Erythroblast (primary cell): ENCODE measurements around the gene POC5.
"Not testable (repeated sequence)": the region's sequence is repeated elsewhere in the genome, so short reads cannot be mapped to it uniquely, and the experiment has no call there.

Source experiments
- DNase-seq, 2 experiments: peaks; one replicate each; lab custom pipeline; 2025; lab: John Stamatoyannopoulos, UW
- GATA1 ChIP-seq: IDR thresholded peaks from 2 replicates; pipeline ENCODE4 v1.6.1; 2011; ENCODE audit warnings: low read depth, mild to moderate bottlenecking, control low read depth, low read length, moderate library complexity
- POLR2A ChIP-seq: IDR thresholded peaks from 2 replicates; pipeline ENCODE4 v1.6.1; 2011; ENCODE audit warnings: mild to moderate bottlenecking, low read length

POC5 gene, protein sequence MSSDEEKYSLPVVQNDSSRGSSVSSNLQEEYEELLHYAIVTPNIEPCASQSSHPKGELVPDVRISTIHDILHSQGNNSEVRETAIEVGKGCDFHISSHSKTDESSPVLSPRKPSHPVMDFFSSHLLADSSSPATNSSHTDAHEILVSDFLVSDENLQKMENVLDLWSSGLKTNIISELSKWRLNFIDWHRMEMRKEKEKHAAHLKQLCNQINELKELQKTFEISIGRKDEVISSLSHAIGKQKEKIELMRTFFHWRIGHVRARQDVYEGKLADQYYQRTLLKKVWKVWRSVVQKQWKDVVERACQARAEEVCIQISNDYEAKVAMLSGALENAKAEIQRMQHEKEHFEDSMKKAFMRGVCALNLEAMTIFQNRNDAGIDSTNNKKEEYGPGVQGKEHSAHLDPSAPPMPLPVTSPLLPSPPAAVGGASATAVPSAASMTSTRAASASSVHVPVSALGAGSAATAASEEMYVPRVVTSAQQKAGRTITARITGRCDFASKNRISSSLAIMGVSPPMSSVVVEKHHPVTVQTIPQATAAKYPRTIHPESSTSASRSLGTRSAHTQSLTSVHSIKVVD

DNA sequence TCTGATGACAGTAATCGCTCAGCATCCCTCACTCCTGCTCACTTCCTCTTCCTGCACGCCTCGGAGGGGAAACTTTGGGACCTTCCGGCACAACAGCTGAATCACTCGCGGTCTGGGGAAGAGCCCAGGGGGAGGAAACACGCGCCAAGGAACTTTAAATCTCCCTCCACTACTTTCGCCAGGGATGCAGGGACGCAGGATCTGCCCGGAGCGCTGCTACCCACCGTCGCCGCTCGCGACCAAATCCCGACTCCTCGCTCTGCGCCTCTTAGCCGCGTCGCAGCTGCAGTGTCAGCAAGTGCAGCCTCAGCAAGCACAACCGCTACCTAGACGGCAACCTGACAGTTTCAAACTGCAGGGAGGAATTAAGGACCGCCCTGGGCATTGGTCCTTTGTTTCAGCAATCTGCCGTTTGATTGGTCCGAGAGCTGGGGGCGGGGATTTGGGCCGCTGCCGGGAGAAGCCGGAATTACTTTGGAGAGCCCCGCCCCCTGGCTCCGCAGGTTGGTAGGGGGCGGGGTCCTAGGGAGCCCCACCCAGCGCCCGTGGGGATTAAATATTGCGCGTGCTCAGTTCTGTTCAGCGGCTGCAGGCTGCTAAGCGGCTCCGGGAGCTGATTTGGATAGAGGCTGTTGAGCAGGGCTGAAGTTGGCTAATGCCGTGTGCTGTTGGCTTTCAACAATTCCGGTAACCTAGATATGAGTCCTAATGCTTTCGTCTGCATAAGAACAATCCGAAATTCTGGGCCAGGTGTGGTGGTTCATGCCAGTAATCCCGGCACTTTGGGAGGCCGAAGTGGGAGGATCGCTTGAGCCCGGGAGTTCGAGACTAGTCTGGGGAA, at the start of gene POC5:
Gene POC5 (minus strand): TSS at position 356 of the 841 bp plus-strand sequence. CDS start 4,500 bp downstream, outside the sequence.
- DNase-seq = peak; percentile 97 to 99
- TF ChIP-seq POLR2A (peak; percentile 93), GATA1 (no peak)

DNA sequence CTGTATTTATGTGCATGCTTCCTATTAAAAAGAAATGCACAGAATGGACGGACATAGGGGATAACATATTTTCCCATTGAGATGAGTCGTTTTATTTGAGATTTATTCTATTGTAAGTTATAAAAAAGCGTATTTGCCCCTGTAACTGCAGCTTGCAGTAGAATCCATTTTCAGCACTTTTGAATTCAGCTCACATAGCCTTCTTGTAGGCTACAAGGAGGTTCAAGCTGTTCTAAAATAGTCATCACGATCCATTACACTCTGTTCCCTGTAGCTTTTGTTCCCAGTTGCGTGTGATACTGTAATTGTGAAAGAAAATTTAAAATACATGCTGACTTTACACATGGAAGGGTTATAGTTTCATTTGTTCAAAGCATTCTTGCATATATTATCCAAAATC, 40.9 kb upstream of the POC5 start:
- TF ChIP-seq GATA1 (no peak), POLR2A (no peak)
- no peak for DNase-seq

DNA sequence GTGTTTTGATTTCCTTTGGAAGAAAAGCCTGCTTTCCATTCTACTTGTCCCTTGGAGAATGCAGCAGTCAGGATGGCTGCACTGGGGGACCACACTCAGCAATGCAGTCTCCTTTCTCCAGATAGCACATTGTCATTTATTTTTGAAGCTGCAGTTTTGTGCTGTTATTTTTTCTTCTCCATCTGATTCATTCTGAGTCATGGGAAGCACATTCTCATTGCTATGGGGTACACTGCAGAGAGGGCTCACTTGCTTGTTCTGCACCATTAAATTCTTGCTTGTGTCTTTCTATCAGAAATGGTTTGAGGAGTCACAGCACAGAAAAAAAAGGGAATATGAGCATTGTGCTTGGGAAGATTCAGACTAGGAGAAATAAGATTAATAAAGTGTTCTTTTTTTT, 39.7 kb upstream of the POC5 start:
- DNase-seq = no peak
- TF ChIP-seq GATA1 (no peak), POLR2A (no peak)

DNA sequence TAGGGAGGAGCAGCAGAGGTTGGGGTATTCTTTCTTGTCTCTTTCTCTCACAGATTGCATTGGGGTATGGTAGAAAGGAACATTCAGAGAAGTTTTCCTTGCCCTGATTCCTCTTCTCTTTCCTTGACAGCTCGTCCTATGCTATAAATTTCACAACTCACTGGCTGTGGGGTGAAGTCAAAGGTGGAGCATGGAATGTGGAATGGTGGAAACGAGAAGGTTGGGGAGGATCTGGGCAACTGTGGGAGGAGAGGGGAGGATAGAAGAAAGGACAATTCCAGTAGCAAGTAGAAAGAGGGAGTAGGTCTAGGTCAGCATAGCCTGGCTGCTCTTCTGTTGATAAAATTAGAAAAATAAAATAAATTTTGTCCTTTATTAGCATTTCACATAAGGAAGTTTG, 39.0 kb upstream of the POC5 start:
- DNase-seq = no peak
- TF ChIP-seq GATA1 = no peak
- no peak for TF ChIP-seq POLR2A

DNA sequence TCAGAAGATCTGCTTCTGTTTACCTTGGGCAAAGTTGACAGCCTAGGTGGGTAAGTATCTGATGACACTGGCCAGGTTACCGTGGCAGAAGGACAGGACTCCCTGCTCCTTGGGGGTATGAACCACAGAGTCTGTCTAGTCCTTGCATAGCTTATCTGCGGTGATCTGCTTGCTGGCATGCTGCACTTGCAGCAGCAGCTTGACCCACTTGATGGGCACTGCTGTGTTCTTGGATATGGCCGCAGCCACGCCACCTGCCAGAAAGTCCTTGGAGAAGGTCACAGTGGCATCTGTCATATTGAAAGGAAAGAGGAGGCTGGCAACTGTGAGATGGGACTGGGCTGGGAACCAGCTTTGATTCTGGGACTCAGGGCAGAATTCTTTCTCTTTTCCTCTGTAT, 35.9 kb upstream of the POC5 start:
- no peak for DNase-seq
- TF ChIP-seq POLR2A = no peak

DNA sequence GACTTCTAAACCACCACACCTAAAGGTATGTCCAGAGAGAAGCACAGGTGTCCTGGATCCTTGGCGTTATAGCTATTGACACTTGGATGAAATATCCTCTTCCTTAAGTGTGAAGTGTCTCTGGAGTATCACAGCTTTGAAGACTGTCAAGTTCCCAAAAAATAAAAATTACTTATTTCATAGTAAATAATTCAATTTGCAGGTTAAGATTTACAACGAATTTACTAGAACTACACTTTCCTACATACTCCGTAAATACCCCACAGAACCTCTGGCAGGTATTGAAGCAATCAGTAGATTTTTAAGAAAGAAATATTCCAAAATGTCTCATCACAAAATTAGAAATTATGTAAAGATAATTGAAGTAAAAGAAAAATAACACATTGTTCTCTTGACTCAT, 27.1 kb upstream of the POC5 start:
- no peak for DNase-seq
- TF ChIP-seq GATA1 (no peak), POLR2A (no peak)

DNA sequence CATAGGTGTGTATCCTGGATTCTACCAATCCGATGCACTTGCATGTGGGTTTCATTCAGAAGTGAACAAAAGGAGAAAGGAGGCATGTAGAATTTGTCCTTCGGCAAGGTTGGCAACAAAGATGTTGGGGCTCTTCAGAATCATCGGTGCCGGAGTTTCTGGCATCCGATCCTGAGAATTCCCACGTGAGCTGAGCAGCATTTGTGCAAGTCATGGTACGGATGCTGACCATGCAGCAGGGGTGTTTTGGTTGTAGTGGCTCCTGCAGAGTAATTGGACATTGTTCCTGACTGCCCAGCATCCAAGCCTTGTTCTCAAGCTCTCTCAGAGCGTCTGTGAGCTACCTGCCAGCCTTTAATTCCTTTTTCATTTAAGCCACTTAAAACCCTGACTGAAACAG, 19.0 kb upstream of the POC5 start:
- no peak for DNase-seq
- no peak for TF ChIP-seq POLR2A
- no peak for TF ChIP-seq GATA1

DNA sequence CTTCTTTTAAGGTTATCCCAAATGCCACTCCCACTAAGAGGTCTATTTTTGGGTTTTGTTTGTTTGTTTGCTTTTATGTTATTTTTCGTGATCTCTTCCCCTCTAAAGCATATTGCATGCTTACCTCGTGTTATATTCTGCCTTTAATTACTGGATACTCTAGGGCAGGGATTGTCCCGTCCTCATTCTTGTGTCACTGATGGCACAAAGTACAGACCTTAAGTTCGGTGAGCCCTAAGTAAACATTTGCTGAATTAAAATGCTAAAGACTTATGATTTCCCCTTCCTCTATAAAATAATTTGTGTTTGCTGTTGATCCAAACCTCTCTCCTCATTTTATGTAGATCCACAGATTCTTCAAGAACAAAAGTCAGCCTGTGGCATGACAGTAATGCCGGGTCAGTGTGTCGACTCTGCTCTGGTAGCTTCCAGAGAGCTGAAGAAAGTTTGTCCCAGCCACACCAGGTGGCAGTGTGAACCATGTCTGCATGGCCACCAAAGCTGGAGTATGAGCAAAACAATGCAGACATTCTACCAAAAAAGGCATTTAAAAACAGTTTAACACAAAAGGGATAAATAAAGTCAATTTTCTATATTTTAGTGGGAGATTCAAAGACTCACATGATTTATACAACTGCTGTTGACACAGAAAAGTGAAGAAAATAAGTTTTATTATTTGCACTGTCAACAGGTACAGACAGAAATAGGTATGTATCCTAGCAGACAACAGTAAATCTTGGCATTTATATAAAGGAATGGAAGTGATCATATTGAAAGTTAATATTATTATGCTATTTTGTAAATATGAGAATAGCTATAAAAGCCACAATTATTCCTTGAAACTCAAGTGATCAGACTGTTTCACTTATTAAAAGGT, 17.9 kb upstream of the POC5 start:
- DNase-seq = peak; percentile 6 to 35
- TF ChIP-seq POLR2A (no peak), GATA1 (no peak)

DNA sequence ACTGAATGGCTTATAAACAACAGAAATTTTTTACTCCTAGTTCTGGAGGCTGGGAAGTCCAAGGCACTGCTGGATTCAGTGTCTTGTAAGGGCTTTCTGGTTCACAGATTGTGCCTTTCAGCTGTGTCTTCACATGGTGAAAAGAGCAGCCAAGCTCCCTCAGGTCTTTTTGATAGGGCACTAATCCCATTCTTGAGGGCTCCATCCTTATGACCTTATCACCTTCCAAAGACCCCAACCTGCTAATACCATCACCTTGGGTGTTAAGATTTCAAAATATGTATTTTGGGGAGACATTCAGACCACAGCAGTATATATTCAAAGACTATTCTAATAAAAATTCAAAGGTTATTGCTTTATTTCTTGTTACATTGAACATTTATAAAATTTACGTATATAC, 16.5 kb upstream of the POC5 start:
- DNase-seq = no peak
- TF ChIP-seq POLR2A (no peak), GATA1 (no peak)

DNA sequence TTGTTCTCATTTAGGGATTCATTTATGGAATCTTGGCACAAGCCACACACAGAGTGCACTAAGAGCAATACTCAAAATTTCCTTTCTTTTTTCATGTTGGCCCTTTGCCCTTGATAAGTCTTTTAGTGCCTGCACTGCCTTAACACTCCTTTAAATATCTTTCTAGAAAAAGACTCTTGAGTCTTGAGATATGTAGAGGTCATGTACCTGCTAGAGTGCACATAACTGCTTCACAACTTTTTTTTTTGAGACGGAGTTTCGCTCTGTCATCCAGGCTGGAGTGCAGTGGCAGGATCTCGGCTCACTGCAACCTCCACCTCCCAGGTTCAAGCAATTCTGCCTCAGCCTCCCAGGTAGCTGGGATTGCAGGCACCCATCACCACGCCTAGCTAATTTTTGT, 14.3 kb upstream of the POC5 start:
- DNase-seq = not testable (repeated sequence)

DNA sequence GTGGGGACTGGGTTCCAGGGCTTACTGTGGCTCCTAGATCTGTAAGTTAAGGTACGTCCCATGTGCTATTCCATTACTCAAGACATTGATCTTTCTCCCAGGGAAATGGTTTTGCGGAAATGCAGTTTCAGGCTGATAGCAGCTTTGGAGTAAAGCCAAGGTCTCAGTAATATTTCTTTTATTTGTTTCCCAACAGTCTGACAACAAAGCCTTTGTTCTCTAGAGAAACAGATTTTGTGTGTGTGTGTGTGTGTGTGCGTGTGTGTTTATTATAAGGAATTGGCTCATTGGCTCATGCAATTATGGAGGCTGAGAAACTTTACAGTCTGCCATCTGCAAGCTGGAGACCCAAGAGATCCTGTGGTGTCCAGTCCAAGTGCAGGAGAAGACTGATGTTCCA, 12.1 kb upstream of the POC5 start:
- TF ChIP-seq GATA1 (no peak), POLR2A (no peak)
- DNase-seq = no peak

DNA sequence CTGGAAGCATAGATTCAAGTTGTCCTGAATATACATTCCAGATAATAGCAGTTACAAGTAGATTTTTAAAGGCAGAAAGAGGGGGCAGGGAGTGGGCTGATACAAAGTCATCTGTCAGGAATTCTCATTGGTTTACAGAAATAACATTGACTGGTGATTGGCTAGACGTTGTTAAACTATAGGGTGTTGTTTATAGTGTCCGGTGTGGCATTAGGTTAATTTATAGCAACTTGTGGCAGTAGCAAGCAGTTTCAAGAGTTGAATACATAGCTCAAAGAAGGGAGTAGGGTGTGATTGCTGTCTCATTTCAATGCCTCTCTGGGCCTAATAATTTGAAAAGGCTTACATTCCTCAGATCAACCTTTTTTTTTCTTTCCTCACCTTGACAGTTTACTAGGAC, 10.7 kb upstream of the POC5 start:
- no peak for TF ChIP-seq POLR2A
- no peak for TF ChIP-seq GATA1
- no peak for DNase-seq

DNA sequence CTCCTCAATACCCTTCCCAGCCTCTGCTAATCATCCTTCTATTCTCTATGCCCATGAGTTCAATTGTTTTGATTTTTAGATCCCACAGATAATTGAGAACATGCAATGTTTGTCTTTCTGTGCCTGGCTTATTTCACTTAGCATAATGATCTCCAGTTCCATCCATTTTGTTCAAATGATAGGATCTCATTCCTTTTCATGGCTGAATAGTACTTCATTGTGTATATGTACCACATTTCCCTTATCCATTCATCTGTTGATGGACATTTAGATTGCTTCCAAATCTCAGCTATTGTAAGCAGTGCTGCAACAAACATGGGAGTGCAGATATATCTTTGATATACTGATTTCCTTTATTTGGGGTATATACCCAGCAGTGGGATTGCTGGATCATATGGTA, 9.0 kb upstream of the POC5 start:
- DNase-seq = not testable (repeated sequence)

DNA sequence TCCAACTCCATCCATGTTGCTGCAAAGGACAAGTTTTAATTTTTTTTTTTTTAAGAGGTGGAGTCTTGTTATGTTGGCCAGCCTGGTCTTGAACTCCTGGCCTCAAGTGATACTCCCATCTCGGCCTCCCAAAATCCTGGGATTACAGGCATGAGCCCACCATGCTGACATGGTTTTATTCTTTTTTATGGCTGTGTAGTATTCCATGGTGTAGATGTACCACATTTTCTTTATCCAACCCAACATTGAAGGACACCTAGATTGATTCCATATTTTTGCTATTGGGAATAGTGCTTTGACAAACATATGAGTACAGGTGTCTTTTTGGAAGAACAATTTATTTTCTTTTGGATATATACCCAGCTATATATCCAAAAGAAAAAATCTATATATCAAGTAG, 6.1 kb upstream of the POC5 start:
- TF ChIP-seq GATA1 (no peak), POLR2A (no peak)
- DNase-seq = no peak

DNA sequence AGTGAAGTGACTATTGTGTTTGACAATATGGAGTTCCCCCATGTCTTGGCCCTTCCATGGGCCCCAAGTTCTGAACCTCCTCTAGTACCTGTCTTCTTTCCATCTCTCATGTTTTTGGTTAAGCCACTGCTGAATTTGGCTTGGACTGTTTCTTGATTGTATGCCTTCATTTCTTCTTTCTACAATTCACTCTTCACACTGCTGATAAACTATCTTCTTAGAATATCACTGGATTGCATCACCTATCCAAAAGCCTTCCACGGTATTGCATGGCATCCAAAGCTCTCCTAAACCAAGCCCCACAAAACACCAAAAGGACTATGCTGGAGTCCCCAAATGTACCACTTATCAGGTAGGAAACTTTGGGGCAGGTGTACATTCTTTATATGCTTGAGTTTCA, 4.3 kb upstream of the POC5 start:
- no peak for TF ChIP-seq GATA1
- TF ChIP-seq POLR2A = no peak
- no peak for DNase-seq
